Endodermal cell (in vitro differentiated cells): ENCODE measurements around the gene KIF12. TPM values are rescaled to one million over a fixed set of nuclear protein-coding genes. Genes with fewer than 3 reads are reported as not detected.

Experiments
- DNase-seq: peaks from one replicate; pipeline ENCODE4 v3.0.0-alpha.2; 2017
- H3K27ac ChIP-seq: 2 replicates; pipeline ENCODE4 v1.5.1; 2013; ENCODE audit warnings: mild to moderate bottlenecking, low read depth, low read length, moderate library complexity
- H3K27me3 ChIP-seq: 2 replicates; pipeline ENCODE4 v1.6.1; 2013; ENCODE audit warnings: mild to moderate bottlenecking, low read length, moderate library complexity; ENCODE audit not compliant: insufficient read depth, control insufficient read depth, poor library complexity, severe bottlenecking
- H3K36me3 ChIP-seq: 2 replicates; pipeline ENCODE4 v1.7.0; 2013; ENCODE audit warnings: mild to moderate bottlenecking, low read length, moderate library complexity; ENCODE audit not compliant: control insufficient read depth, insufficient read depth
- H3K4me1 ChIP-seq: one replicate; pipeline ENCODE4 v1.7.0; 2013; ENCODE audit warnings: low read length; ENCODE audit not compliant: control insufficient read depth, insufficient read depth
- H3K4me3 ChIP-seq: 2 replicates; pipeline ENCODE4 v1.5.1; 2013; ENCODE audit warnings: mild to moderate bottlenecking, low read length, moderate library complexity
- H3K9ac ChIP-seq: 2 replicates; pipeline ENCODE4 v1.6.1; 2013; ENCODE audit warnings: mild to moderate bottlenecking, low read length, moderate library complexity; ENCODE audit not compliant: poor library complexity, severe bottlenecking; ENCODE audit errors: extremely low read depth
- H3K9me3 ChIP-seq: 2 replicates; pipeline ENCODE4 v1.6.1; 2013; ENCODE audit warnings: mild to moderate bottlenecking, low read length, moderate library complexity; ENCODE audit not compliant: control insufficient read depth
- H3K27ac Mint-ChIP-seq: 2 replicates; pipeline ENCODE4 v1.8.0; 2020; ENCODE audit warnings: mixed read lengths
- H3K27me3 Mint-ChIP-seq: 2 replicates; pipeline ENCODE4 v1.8.0; 2021; ENCODE audit warnings: mild to moderate bottlenecking, mixed read lengths; ENCODE audit not compliant: insufficient read depth
- H3K36me3 Mint-ChIP-seq: 2 replicates; pipeline ENCODE4 v1.8.0; 2020; ENCODE audit warnings: low read depth, mixed read lengths
- H3K4me1 Mint-ChIP-seq: 2 replicates; pipeline ENCODE4 v1.8.0; 2020; ENCODE audit warnings: mixed read lengths
- H3K4me3 Mint-ChIP-seq: 2 replicates; pipeline ENCODE4 v1.8.0; 2020; ENCODE audit warnings: mild to moderate bottlenecking, moderate library complexity, mixed read lengths
- H3K9me3 Mint-ChIP-seq: 2 replicates; pipeline ENCODE4 v1.8.0; 2020; ENCODE audit warnings: mild to moderate bottlenecking, mixed read lengths
- WGBS, 2 experiments: methylation state at CpG; one replicate each; pipeline versions ENCODE4 v1.1.5 to v1.1.7; 2013; ENCODE audit warnings: missing lambda C conversion rate in 2 of 2, mixed read lengths in 1 of 2; ENCODE audit not compliant: insufficient coverage in 1 of 2, insufficient read length in 1 of 2; 5-methylcytosine and 5-hydroxymethylcytosine counted together
- total RNA-seq, 2 donors: library from RNA; stranded (reverse); fragmentation: NEBNext Ultra II Directional in 1 of 2; extraction: Animal tissue kit (Norgen Biotek cat#: 25700) in 1 of 2; gene quantifications; 2 replicates in 1 of 2; 3 replicates in 1 of 2; pipeline ENCODE4 v1.2.1, GENCODE V29; 2021
- TF ChIP-seq, protein P1 (sequence below): fragments of 200-600 bp; sonication (generic); conservative IDR thresholded peaks from 2 replicates; pipeline ENCODE4 v1.5.0; 2021; ENCODE audit warnings: antibody characterized with exemption, mild to moderate bottlenecking

KIF12 gene
- total RNA-seq, 2 donors from 2014 or later = 11.4 to 16.3 TPM

DNA sequence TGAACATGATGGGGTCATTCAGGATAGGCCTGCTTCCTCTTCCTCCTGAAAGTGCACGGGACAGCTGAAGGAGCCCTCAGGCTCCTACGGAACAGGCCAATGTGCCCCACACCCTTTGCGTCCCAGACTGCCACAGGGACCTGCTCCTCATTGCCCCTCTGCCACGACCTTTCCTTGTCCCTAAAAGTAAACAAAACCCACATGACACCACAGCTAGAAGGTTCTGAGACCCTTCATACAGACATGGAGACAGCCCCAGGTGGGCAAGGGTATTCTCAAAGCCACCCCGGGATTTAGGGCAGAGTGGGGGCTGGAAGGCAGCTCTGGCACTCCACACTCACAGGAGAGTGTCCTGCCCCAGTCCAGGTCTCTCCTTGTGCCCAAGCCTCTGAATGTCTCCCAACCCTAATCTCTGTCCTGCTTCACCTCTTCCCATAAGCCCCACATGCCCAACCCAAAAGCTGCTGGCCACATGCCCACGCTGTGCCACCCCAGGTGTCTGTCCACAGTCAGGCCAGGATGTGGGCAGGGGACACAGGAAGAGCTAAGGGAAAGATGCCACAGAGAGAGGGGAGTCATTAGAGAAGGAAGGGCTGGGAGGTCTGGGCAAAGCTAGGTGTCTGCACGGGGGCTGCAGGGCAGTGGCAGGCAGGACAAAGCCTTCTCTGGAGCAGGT lies 21.8 kb downstream of the KIF12 start:
- H3K9ac ChIP-seq = no peak overlapping the region
- WGBS, 2 experiments = 85 to 100% methylated on average over 3 to 7 of the region's 7 CpGs
- no peak overlapping the region for H3K27ac ChIP-seq
- Mint-ChIP-seq H3K27me3 (peaks cover 24% of the 10 kb centered on the region), H3K4me1 (peaks cover 28% of the 10 kb centered on the region), H3K36me3 (no peaks in the 10 kb centered on the region), H3K27ac (no peak overlapping the region), H3K9me3 (peaks cover 3% of the 10 kb centered on the region), H3K4me3 (no peak overlapping the region)
- no peaks in the 10 kb centered on the region for H3K27me3 ChIP-seq
- H3K4me3 ChIP-seq = no peak overlapping the region
- no peaks in the 10 kb centered on the region for H3K36me3 ChIP-seq
- no peaks in the 10 kb centered on the region for H3K4me1 ChIP-seq
- no peak for DNase-seq
- no peaks in the 10 kb centered on the region for H3K9me3 ChIP-seq
- TF ChIP-seq, protein P1, sequence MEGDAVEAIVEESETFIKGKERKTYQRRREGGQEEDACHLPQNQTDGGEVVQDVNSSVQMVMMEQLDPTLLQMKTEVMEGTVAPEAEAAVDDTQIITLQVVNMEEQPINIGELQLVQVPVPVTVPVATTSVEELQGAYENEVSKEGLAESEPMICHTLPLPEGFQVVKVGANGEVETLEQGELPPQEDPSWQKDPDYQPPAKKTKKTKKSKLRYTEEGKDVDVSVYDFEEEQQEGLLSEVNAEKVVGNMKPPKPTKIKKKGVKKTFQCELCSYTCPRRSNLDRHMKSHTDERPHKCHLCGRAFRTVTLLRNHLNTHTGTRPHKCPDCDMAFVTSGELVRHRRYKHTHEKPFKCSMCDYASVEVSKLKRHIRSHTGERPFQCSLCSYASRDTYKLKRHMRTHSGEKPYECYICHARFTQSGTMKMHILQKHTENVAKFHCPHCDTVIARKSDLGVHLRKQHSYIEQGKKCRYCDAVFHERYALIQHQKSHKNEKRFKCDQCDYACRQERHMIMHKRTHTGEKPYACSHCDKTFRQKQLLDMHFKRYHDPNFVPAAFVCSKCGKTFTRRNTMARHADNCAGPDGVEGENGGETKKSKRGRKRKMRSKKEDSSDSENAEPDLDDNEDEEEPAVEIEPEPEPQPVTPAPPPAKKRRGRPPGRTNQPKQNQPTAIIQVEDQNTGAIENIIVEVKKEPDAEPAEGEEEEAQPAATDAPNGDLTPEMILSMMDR = no peak

GRCh38 chr9:114076237-114077161 lies 22.6 kb downstream of the KIF12 start:
- no peaks in the 10 kb centered on the region for H3K36me3 Mint-ChIP-seq
- no peaks in the 10 kb centered on the region for H3K27me3 ChIP-seq
- TF ChIP-seq, protein P1 = peak; percentile 48
- peaks cover 26% of the 10 kb centered on the region for H3K4me1 Mint-ChIP-seq
- H3K4me3 ChIP-seq = no peak overlapping the region
- H3K36me3 ChIP-seq = no peaks in the 10 kb centered on the region
- no peak overlapping the region for H3K27ac Mint-ChIP-seq
- no peak overlapping the region for H3K9ac ChIP-seq
- DNase-seq = peak; percentile 72
- WGBS, 2 experiments = 87 to 91% methylated on average over 10 to 14 of the region's 14 CpGs
- H3K4me1 ChIP-seq = no peaks in the 10 kb centered on the region
- H3K4me3 Mint-ChIP-seq = no peak overlapping the region
- peaks cover 3% of the 10 kb centered on the region for H3K9me3 Mint-ChIP-seq
- H3K27me3 Mint-ChIP-seq = peaks cover 23% of the 10 kb centered on the region
- no peak overlapping the region for H3K27ac ChIP-seq
- H3K9me3 ChIP-seq = no peaks in the 10 kb centered on the region

- Mint-ChIP-seq H3K36me3 (no peaks in the 10 kb centered on the region), H3K27me3 (peaks cover 22% of the 10 kb centered on the region), H3K9me3 (peaks cover 3% of the 10 kb centered on the region), H3K4me3 (no peak overlapping the region), H3K27ac (no peak overlapping the region), H3K4me1 (peaks cover 17% of the 10 kb centered on the region)
- no peaks in the 10 kb centered on the region for H3K36me3 ChIP-seq
- no peak overlapping the region for H3K9ac ChIP-seq
- no peak overlapping the region for H3K4me3 ChIP-seq
- DNase-seq = no peak
- no peak overlapping the region for H3K27ac ChIP-seq
- no peaks in the 10 kb centered on the region for H3K9me3 ChIP-seq
- TF ChIP-seq, protein P1 = no peak
- H3K27me3 ChIP-seq = no peaks in the 10 kb centered on the region
- WGBS, 2 experiments = 78 to 94% methylated on average over 3 to 4 of the region's 4 CpGs
- H3K4me1 ChIP-seq = no peaks in the 10 kb centered on the region
Measured at GRCh38 chr9:114075602-114076001, 23.5 kb downstream of the KIF12 start.
